Measurements from ENCODE around the gene MYO7A. TPM values are rescaled to one million over a fixed set of nuclear protein-coding genes. Genes with fewer than 3 reads are reported as not detected.
A peak's percentile ranks its signal among the peaks of the same experiment; 100 is the strongest.

Gene MYO7A
- total RNA-seq, 4 donors from 2014 or later = 4.8 to 9.1 (median 6.4) TPM

DNA sequence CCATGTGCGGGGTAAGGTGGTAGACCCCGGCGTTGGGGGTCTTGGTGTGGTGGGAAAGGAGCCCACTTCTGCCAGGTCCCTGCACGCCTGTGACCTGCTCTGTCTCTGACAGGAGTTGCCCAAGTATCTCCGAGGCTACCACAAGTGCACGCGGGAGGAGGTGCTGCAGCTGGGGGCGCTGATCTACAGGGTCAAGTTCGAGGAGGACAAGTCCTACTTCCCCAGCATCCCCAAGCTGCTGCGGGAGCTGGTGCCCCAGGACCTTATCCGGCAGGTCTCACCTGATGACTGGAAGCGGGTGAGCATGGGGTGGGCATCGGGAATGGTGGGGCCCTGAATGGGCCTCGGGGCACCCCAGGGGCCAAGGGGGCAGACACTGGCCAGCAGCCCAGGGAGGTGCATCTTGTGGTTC lies 83.0 kb downstream of the MYO7A start:
- no peak for DNase-seq (ENCODE audit: extremely low spot score)
- Histone ChIP-seq H3K4me1 (no peaks in the 10 kb centered on the region), H3K9me3 (no peaks in the 10 kb centered on the region), H3K27me3 (no peaks in the 10 kb centered on the region), H3K4me3 (no peak overlapping the region), H3K27ac (replicated peaks in 1 of 4) (no peak overlapping the region), H3K36me3 (peaks cover 0 to 3% (median 0%) of the 10 kb centered on the region in 4 donors)
- no peak for TF ChIP-seq POLR2AphosphoS5 (IDR thresholded peaks at IDR 0.05)
- 92% methylated on average over 14 of the region's 14 CpGs for WGBS
- intact Hi-C loops (cut with DNase I) = no loop called here

DNA sequence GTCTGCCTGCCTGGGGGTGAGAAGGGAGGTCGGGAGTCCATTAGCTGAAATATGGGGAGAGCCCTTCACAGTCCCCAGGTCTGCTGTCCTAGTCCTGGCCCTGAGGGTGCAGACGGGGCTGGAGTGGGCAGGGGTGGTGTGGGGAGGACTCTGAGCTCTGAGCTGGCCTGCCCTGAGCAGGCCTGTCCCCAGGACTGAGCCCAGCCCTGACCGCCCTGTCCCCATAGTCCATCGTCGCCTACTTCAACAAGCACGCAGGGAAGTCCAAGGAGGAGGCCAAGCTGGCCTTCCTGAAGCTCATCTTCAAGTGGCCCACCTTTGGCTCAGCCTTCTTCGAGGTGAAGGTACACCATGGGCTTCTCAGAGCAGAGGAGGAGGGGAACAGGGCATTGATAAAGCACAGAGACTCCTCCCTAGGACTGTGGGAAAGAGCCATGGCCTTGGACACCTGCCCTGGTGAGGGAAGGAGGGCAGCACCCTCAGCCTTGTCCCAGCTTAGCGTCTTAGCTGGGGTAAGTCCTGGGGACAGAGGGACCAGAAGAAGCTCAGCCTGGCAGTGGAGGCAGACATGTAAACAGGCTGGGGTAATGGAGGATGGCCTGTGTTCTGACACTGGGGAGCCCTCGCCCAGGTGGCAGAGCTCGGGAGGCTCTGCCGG lies 83.7 kb downstream of the MYO7A start:
- no peak for DNase-seq (ENCODE audit: extremely low spot score)
- Histone ChIP-seq H3K27ac (replicated peaks in 1 of 4) (no peak overlapping the region), H3K9me3 (no peaks in the 10 kb centered on the region), H3K36me3 (peaks cover 0 to 3% (median 0%) of the 10 kb centered on the region in 4 donors), H3K27me3 (no peaks in the 10 kb centered on the region), H3K4me3 (no peak overlapping the region), H3K4me1 (no peaks in the 10 kb centered on the region)
- WGBS = 85% methylated on average over 10 of the region's 11 CpGs
- TF ChIP-seq, protein P1, sequence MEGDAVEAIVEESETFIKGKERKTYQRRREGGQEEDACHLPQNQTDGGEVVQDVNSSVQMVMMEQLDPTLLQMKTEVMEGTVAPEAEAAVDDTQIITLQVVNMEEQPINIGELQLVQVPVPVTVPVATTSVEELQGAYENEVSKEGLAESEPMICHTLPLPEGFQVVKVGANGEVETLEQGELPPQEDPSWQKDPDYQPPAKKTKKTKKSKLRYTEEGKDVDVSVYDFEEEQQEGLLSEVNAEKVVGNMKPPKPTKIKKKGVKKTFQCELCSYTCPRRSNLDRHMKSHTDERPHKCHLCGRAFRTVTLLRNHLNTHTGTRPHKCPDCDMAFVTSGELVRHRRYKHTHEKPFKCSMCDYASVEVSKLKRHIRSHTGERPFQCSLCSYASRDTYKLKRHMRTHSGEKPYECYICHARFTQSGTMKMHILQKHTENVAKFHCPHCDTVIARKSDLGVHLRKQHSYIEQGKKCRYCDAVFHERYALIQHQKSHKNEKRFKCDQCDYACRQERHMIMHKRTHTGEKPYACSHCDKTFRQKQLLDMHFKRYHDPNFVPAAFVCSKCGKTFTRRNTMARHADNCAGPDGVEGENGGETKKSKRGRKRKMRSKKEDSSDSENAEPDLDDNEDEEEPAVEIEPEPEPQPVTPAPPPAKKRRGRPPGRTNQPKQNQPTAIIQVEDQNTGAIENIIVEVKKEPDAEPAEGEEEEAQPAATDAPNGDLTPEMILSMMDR (IDR thresholded peaks at IDR 0.05) = no peak
- TF ChIP-seq POLR2A (IDR thresholded peaks at IDR 0.05; ENCODE audit: low read depth) (no peak), EP300 (IDR thresholded peaks at IDR 0.05) (no peak)
- intact Hi-C loops (cut with DNase I) = no loop called here

DNA sequence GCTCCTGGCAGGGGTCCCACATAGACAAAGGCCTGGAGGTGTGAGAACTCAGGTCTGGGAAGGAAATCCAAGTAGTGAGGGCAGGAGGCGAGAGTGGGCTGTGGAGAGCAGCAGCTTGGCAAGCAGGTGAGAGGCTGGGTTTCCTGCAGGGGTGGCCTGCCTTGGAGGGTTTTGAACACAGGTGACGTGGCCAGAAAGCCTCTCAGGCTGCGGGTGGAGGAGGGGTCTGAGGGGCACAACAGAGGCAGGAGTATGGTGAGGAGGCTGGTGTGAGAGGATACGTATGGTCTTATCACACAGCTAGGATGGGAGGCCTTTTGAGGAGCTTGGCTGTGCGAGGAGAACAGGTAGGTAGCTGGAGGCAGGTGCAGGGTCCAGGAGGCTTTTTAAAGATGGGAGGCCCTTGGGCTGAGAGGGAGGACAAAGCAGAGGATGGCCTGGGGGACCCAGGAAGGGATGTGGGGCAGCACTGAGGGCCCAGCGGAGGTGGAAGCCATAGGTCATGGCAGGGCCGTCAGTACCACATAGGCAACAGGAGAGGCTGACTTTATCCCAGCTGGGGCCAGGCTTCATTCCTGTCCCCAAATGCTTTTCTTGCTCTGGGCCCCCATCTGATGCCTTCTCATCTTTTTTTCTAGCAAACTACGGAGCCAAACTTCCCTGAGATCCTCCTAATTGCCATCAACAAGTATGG lies 84.4 kb downstream of the MYO7A start:
- WGBS = 94% methylated on average over 8 of the region's 8 CpGs
- no peak for DNase-seq (ENCODE audit: extremely low spot score)
- no peaks in the 10 kb centered on the region for H3K9me3 ChIP-seq
- H3K4me3 ChIP-seq = no peak overlapping the region
- no peaks in the 10 kb centered on the region for H3K4me1 ChIP-seq
- H3K36me3 ChIP-seq = peaks cover 0 to 3% (median 0%) of the 10 kb centered on the region in 4 donors
- H3K27me3 ChIP-seq = no peaks in the 10 kb centered on the region
- intact Hi-C loops (cut with DNase I) = no loop called here
- no peak overlapping the region for H3K27ac ChIP-seq (replicated peaks in 1 of 4)
- TF ChIP-seq, protein P1 (IDR thresholded peaks at IDR 0.05) = no peak
- no peak for TF ChIP-seq POLR2A (IDR thresholded peaks at IDR 0.05; ENCODE audit: low read depth)
- TF ChIP-seq EP300 (IDR thresholded peaks at IDR 0.05) = no peak
- no peak for TF ChIP-seq POLR2AphosphoS5 (IDR thresholded peaks at IDR 0.05)

DNA sequence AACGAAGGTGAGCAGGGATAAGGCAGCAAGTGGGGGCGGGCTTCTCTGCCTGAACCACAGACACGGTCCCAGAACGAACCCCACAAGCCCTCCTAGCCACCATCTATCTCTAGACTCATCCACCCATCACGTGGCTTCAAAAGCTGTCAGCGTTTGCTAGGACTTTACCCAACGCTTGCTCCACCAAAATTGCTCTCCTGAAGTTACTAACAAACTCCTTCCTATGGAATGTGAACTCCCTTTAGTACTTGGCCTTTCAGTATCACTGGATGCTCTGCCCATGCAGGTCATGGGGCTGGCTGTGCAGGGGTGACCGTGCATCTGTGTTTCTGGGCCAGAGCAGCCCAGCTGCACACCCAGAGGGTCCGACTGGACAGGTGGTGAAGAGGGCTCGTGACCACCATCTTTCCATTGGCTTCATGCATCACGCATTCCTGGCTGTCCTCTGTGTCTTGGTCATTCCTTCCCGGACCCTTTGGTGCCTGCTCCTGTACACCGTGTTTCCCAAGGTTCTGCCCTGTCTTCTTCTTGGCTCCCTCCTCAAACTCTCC lies 85.1 kb downstream of the MYO7A start:
- Histone ChIP-seq H3K9me3 (no peaks in the 10 kb centered on the region), H3K4me3 (no peak overlapping the region), H3K4me1 (no peaks in the 10 kb centered on the region), H3K27ac (replicated peaks in 1 of 4) (no peak overlapping the region), H3K36me3 (peaks cover 0 to 3% (median 0%) of the 10 kb centered on the region in 4 donors), H3K27me3 (no peaks in the 10 kb centered on the region)
- TF ChIP-seq POLR2AphosphoS5 (IDR thresholded peaks at IDR 0.05) = no peak
- no peak for TF ChIP-seq POLR2A (IDR thresholded peaks at IDR 0.05; ENCODE audit: low read depth)
- TF ChIP-seq EP300 (IDR thresholded peaks at IDR 0.05) = no peak
- TF ChIP-seq, protein P1 (IDR thresholded peaks at IDR 0.05) = no peak
- DNase-seq (ENCODE audit: extremely low spot score) = no peak
- intact Hi-C loops (cut with DNase I) = no loop called here
- WGBS = 90% methylated on average over 13 of the region's 13 CpGs

DNA sequence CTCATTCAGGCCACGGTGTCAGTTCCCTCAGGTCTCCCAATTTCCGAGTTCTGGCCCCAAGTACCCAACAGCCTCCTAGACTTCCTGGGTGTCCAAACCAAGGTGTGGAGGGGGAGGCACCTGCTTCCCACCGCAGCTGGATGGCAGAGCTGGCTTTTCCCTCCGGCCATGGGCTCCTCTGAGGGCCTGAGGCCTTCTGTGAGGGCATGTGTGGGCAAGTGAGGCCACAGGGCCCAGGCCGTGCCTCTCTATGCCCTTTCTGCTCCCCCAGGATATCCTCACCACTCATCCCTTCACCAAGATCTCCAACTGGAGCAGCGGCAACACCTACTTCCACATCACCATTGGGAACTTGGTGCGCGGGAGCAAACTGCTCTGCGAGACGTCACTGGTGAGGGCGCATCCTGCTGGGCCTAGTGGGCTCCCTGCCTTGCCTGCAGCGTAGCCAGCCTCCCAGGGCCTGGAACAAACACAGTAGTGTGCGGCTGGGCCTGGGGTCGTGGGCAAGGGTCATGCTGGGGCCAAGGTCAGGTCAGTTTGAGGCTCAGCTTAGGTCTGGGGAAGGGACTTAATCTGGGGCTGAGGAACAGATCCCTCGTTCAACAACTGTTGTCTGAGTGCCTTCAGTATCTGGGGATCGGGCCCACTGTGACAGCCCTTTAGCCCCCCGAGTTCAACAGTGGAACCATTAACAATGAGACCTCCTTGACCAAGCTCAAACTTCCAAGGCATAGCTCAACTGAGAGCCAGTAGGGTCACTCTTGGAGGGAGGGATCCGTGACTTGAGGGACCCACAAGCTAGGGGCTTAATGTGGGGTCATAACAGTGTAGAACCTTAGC lies 85.8 kb downstream of the MYO7A start:
- Histone ChIP-seq H3K27ac (replicated peaks in 1 of 4) (no peak overlapping the region), H3K27me3 (no peaks in the 10 kb centered on the region), H3K4me3 (no peak overlapping the region), H3K36me3 (peaks cover 0 to 3% (median 0%) of the 10 kb centered on the region in 4 donors), H3K9me3 (no peaks in the 10 kb centered on the region), H3K4me1 (no peaks in the 10 kb centered on the region)
- DNase-seq (ENCODE audit: extremely low spot score) = peak; percentile 89
- intact Hi-C loops (cut with DNase I) = no loop called here
- TF ChIP-seq, protein P1 (IDR thresholded peaks at IDR 0.05) = no peak
- TF ChIP-seq EP300 (IDR thresholded peaks at IDR 0.05) (no peak), POLR2A (IDR thresholded peaks at IDR 0.05; ENCODE audit: low read depth) (no peak), POLR2AphosphoS5 (IDR thresholded peaks at IDR 0.05) (no peak)
- 97% methylated on average over 14 of the region's 18 CpGs for WGBS
